A549 (cell line): ENCODE data around the gene TEDC1. TPM values are rescaled to one million over a fixed set of nuclear protein-coding genes. Genes with fewer than 3 reads are reported as not detected.
A peak's percentile ranks its signal among the peaks of the same experiment; 100 is the strongest.

Source experiments
- ATAC-seq, 2 experiments: fragments of 200-7000 bp in 1 of 2; fragments of >200 bp in 1 of 2; cut with Nextera tagmentation in 1 of 2; cut with Tn5 transposase in 1 of 2; 3 replicates each; pipeline versions ENCODE4 v1.8.0 to v1.9.1; 2018 to 2020; ENCODE audit warnings: mild to moderate bottlenecking in 1 of 2, moderate library complexity in 1 of 2
- CTCF ChIA-PET: fragments of 300-600 bp; sonication (Branson Sonifier 250); formaldehyde crosslinking; extraction: SDS; loops from one replicate; lab custom pipeline; 2021; ENCODE audit warnings: antibody characterized with exemption, inconsistent platforms; lab: Yijun Ruan, JAX
- POLR2A ChIA-PET: fragments of 350-600 bp; formaldehyde crosslinking; extraction: SDS; loops from one replicate; lab custom pipeline; 2021; ENCODE audit warnings: antibody characterized with exemption, inconsistent platforms; lab: Yijun Ruan, JAX
- DNase-seq, 2 experiments: peaks; one replicate each; pipeline versions ENCODE4 v3.0.0 to v3.0.0-alpha.2; 2011 to 2016; ENCODE audit warnings: low read depth in 1 of 2, low spot score in 1 of 2
- FAIRE-seq: peaks from 2 replicates; lab custom pipeline; 2011; peaks lifted over from hg19 to GRCh38; lab: Jason Lieb, UNC
- H3K27ac ChIP-seq, 2 experiments: fragments of >200 bp; sonication (Bioruptor Twin); formaldehyde crosslinking; 3 replicates each; pipeline ENCODE4 v1.5.1; 2016 to 2017
- H3K4me1 ChIP-seq: fragments of >200 bp; sonication (Bioruptor Twin); formaldehyde crosslinking; 3 replicates; pipeline ENCODE4 v1.6.1; 2016
- H3K4me2 ChIP-seq: fragments of >200 bp; sonication (Bioruptor Twin); formaldehyde crosslinking; 3 replicates; pipeline ENCODE4 v1.6.1; 2016
- H3K4me3 ChIP-seq: fragments of >200 bp; sonication (Bioruptor Twin); formaldehyde crosslinking; 3 replicates; pipeline ENCODE4 v1.5.1; 2016
- H3K9me3 ChIP-seq: fragments of >200 bp; sonication (Bioruptor Twin); formaldehyde crosslinking; 3 replicates; pipeline ENCODE4 v1.6.1; 2016
- CHD4 ChIP-seq: fragments of 200-600 bp; sonication (generic); IDR thresholded peaks from 2 replicates; pipeline ENCODE4 v1.6.1; 2016; ENCODE audit warnings: antibody characterized with exemption, mild to moderate bottlenecking, borderline replicate concordance
- FOSB ChIP-seq: fragments of 250-450 bp; sonication (Bioruptor Pico); IDR thresholded peaks from 2 replicates; pipeline ENCODE4 v1.5.0; 2020; ENCODE audit warnings: mild to moderate bottlenecking, moderate library complexity
- HOXA7 ChIP-seq: fragments of 250-450 bp; sonication (Bioruptor Pico); IDR thresholded peaks from 2 replicates; pipeline ENCODE4 v1.5.0; 2020; ENCODE audit warnings: mild to moderate bottlenecking, moderate library complexity
- MAZ ChIP-seq: fragments of 150-350 bp; IDR thresholded peaks from 2 replicates; pipeline ENCODE4 v1.6.1; 2014; ENCODE audit warnings: antibody characterized with exemption, low read depth, low read length, borderline replicate concordance
- NR3C1 ChIP-seq: fragments of >200 bp; sonication (Bioruptor Twin); formaldehyde crosslinking; IDR thresholded peaks from 3 replicates; pipeline ENCODE4 v1.6.1; 2017
- POLR2AphosphoS2 ChIP-seq: conservative IDR thresholded peaks from 2 replicates; pipeline ENCODE4 v1.6.1; 2012; ENCODE audit warnings: low read length, improper control_type of control experiment, inconsistent platforms
- RAD21 ChIP-seq, 2 experiments: fragments of >200 bp in 1 of 2; sonication (Bioruptor Twin) in 1 of 2; formaldehyde crosslinking in 1 of 2; IDR thresholded peaks in 1 of 2; conservative IDR thresholded peaks in 1 of 2; 2 replicates in 1 of 2; 3 replicates in 1 of 2; pipeline ENCODE4 v1.6.1; 2012 to 2018; ENCODE audit warnings: inconsistent platforms in 1 of 2
- RCOR1 ChIP-seq: fragments of 150-350 bp; IDR thresholded peaks from 2 replicates; pipeline ENCODE4 v1.6.1; 2014; ENCODE audit warnings: antibody characterized with exemption, low read length, low read depth
- RNF2 ChIP-seq: fragments of 200-600 bp; sonication (generic); IDR thresholded peaks from 2 replicates; pipeline ENCODE4 v1.6.1; 2016; ENCODE audit warnings: low read depth, mild to moderate bottlenecking, antibody characterized with exemption, moderate library complexity, borderline replicate concordance
- SMC3 ChIP-seq: fragments of >200 bp; sonication (Bioruptor Twin); formaldehyde crosslinking; IDR thresholded peaks from 3 replicates; pipeline ENCODE4 v1.6.1; 2018; ENCODE audit warnings: inconsistent platforms
- ZSCAN20 ChIP-seq: fragments of 250-450 bp; sonication (Bioruptor Pico); IDR thresholded peaks from 2 replicates; pipeline ENCODE4 v1.8.0; 2022; ENCODE audit warnings: mild to moderate bottlenecking, moderate library complexity
- WGBS: methylation state at CpG from one replicate; pipeline ENCODE4 v1.1.6; 2017; ENCODE audit errors: missing lambda C conversion rate; 5-methylcytosine and 5-hydroxymethylcytosine counted together
- polyA plus RNA-seq, 4 experiments: library from polyadenylated mRNA; depleted of rRNA in 3 of 4; stranded (reverse); fragments of >200 nt; fragmentation: RNase III in 1 of 4; extraction: RNeasy Plus Mini Kit Qiagen cat#74134 plus additional on column Dnase treatment in 1 of 4; gene quantifications; 2 replicates in 3 of 4; 3 replicates in 1 of 4; pipeline ENCODE4 v1.2.3, GENCODE V29; 2011 to 2017
- TF ChIP-seq, protein P1 (sequence below): IDR thresholded peaks from 2 replicates; pipeline ENCODE4 v1.6.1; 2012; ENCODE audit warnings: low read depth, borderline replicate concordance
- TF ChIP-seq, protein P2 (sequence below): fragments of >200 bp; sonication (Bioruptor Twin); formaldehyde crosslinking; IDR thresholded peaks from 3 replicates; pipeline ENCODE4 v1.6.1; 2016
- TF ChIP-seq, protein P3 (sequence below): fragments of 250-450 bp; sonication (Bioruptor Pico); IDR thresholded peaks from 2 replicates; pipeline ENCODE4 v1.5.0; 2021; ENCODE audit warnings: mild to moderate bottlenecking, moderate library complexity, borderline replicate concordance
- TF ChIP-seq, protein P4 (sequence below): fragments of 450-650 bp; IDR thresholded peaks from 2 replicates; pipeline ENCODE4 v1.6.1; 2014; ENCODE audit warnings: antibody characterized with exemption

TEDC1 gene
- polyA plus RNA-seq, 2 of the 4 experiments (the other 2 are of a cell fraction): 12.7 to 39.6 TPM

DNA sequence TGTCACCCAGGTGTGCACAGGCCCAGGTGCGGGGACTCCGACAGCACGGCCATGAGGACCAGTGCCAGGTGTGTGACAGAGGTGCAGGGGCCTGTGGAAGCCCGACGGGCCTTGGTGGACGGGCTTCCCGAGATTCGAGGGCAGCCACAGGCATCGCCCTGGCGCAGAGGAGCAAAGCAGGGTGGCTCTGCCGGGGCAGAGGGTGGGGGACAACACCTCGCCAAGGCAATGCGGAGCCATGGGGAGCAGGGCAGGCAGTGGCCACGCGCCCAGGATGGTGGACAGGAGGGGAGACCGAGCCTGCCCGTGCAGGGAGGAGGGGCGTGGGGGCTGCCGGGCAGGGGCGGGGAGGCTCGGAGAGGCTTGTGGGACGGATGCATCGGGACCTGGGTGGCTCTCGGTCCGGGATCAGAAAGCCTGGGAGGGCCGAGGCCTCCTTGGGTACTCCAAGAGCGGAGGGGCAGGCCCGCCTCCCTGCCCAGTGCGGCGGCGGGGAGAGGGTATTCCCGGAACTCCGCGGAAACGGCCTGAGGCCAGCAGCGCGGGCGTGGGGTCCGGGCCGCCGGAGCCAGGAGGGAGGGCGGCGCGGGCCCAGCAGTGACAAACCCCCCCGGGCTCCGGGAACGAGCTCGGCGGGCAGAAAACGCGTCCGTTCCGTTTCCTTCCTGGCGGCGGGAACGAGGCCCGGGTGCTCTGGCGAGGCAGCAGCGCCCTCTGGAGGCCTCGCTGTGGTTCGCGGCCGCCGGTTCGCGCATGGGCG, 37.0 kb downstream of the TEDC1 start (continued):
- peak; percentile 72 for TF ChIP-seq SMC3
- peak; percentile 80 to 92 for TF ChIP-seq RAD21 (conservative IDR thresholded peaks at IDR 0.05 in 1 of 2, IDR thresholded peaks at IDR 0.05 in 1 of 2)
- no peak for TF ChIP-seq HOXA7 (CRISPR knock-in tag)
- TF ChIP-seq, protein P1, sequence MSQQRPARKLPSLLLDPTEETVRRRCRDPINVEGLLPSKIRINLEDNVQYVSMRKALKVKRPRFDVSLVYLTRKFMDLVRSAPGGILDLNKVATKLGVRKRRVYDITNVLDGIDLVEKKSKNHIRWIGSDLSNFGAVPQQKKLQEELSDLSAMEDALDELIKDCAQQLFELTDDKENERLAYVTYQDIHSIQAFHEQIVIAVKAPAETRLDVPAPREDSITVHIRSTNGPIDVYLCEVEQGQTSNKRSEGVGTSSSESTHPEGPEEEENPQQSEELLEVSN: peak; percentile 92
- TF ChIP-seq, protein P2, sequence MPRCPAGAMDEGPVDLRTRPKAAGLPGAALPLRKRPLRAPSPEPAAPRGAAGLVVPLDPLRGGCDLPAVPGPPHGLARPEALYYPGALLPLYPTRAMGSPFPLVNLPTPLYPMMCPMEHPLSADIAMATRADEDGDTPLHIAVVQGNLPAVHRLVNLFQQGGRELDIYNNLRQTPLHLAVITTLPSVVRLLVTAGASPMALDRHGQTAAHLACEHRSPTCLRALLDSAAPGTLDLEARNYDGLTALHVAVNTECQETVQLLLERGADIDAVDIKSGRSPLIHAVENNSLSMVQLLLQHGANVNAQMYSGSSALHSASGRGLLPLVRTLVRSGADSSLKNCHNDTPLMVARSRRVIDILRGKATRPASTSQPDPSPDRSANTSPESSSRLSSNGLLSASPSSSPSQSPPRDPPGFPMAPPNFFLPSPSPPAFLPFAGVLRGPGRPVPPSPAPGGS: no peak
- TF ChIP-seq, protein P3, sequence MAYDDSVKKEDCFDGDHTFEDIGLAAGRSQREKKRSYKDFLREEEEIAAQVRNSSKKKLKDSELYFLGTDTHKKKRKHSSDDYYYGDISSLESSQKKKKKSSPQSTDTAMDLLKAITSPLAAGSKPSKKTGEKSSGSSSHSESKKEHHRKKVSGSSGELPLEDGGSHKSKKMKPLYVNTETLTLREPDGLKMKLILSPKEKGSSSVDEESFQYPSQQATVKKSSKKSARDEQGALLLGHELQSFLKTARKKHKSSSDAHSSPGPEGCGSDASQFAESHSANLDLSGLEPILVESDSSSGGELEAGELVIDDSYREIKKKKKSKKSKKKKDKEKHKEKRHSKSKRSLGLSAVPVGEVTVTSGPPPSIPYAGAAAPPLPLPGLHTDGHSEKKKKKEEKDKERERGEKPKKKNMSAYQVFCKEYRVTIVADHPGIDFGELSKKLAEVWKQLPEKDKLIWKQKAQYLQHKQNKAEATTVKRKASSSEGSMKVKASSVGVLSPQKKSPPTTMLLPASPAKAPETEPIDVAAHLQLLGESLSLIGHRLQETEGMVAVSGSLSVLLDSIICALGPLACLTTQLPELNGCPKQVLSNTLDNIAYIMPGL (CRISPR knock-in tag): no peak
- TF ChIP-seq CHD4: no peak
- TF ChIP-seq, all 56 proteins: peak for 10

DNA sequence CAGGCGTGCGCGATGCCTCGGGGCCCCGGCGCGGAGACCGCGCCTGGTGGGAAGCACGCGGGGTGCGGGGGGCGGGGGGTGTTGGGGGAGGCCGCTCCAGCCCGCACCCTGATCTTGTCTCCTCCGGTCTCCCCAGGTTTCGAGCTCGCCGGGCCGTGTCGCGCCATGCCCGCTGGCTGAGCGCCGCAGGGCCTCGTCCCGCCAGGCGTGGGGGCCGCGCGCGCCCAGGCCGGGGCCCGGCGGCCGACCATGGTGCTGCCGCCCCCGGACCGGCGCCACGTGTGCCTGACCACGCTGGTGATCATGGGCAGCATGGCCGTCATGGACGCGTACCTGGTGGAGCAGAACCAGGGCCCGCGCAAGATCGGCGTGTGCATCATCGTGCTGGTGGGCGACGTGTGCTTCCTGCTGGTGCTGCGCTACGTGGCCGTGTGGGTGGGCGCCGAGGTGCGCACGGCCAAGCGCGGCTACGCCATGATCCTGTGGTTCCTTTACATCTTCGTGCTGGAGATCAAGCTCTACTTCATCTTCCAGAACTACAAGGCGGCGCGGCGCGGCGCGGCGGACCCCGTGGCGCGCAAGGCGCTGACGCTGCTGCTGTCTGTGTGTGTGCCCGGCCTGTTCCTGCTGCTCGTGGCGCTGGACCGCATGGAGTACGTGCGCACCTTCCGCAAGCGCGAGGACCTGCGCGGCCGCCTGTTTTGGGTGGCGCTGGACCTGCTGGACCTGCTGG, 37.7 kb downstream of the TEDC1 start:
- DNase-seq: no peak
- POLR2A ChIA-PET: interaction anchor here (0.8 to 1.0 kb wide), 5 partner anchors 37 to 214 kb away, joined by 3 to 5 read pairs (median 3); partner anchors contain the start of genes CRIP1 and PACS2
- CTCF ChIA-PET: interaction anchor here (0.6 to 3.8 kb wide), 30 partner anchors 9 to 803 kb away, joined by 3 to 27 read pairs (median 4); partner anchors contain the start of gene TEDC1
- Histone ChIP-seq H3K4me1 (peaks cover 21% of the 10 kb centered on the region), H3K4me2 (peak overlapping the region; percentile 99), H3K9me3 (no peaks in the 10 kb centered on the region), H3K4me3 (peak overlapping the region; percentile 52; the same call in 1 of the 3 replicates), H3K27ac (peak overlapping the region; percentile 92 to 96; a peak in 5 of 6 replicates)
- no peak for FAIRE-seq
- WGBS: 83% methylated on average over 44 of the region's 89 CpGs
- peak in 1 of 2 experiments; percentile 0; a peak in 1 of 5 replicates for TF ChIP-seq RAD21 (conservative IDR thresholded peaks at IDR 0.05 in 1 of 2, IDR thresholded peaks at IDR 0.05 in 1 of 2)
- TF ChIP-seq NR3C1: no peak
- ATAC-seq: no peak

DNA sequence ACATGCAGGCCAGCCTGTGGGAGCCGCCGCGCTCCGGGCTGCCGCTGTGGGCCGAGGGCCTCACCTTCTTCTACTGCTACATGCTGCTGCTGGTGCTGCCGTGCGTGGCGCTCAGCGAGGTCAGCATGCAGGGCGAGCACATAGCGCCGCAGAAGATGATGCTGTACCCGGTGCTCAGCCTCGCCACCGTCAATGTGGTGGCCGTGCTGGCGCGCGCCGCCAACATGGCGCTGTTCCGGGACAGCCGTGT, 38.2 kb downstream of the TEDC1 start:
- Histone ChIP-seq H3K9me3 (no peaks in the 10 kb centered on the region), H3K27ac (no peak overlapping the region), H3K4me3 (no peak overlapping the region), H3K4me2 (no peak overlapping the region), H3K4me1 (peaks cover 21% of the 10 kb centered on the region)
- 90% methylated on average over 24 of the region's 24 CpGs for whole genome bisulfite sequencing
- CTCF ChIA-PET: interaction anchor here (0.9 to 3.8 kb wide), 9 partner anchors 8 to 98 kb away, joined by 3 to 27 read pairs (median 14); partner anchors contain the start of gene TEDC1
- FAIRE-seq: no peak
- POLR2A ChIA-PET: no interaction called here
- DNase-seq: no peak
- TF ChIP-seq RNF2: no peak
- TF ChIP-seq POLR2AphosphoS2: no peak
- no peak for TF ChIP-seq RCOR1
- TF ChIP-seq ZSCAN20: no peak
- no peak for ATAC-seq

DNA sequence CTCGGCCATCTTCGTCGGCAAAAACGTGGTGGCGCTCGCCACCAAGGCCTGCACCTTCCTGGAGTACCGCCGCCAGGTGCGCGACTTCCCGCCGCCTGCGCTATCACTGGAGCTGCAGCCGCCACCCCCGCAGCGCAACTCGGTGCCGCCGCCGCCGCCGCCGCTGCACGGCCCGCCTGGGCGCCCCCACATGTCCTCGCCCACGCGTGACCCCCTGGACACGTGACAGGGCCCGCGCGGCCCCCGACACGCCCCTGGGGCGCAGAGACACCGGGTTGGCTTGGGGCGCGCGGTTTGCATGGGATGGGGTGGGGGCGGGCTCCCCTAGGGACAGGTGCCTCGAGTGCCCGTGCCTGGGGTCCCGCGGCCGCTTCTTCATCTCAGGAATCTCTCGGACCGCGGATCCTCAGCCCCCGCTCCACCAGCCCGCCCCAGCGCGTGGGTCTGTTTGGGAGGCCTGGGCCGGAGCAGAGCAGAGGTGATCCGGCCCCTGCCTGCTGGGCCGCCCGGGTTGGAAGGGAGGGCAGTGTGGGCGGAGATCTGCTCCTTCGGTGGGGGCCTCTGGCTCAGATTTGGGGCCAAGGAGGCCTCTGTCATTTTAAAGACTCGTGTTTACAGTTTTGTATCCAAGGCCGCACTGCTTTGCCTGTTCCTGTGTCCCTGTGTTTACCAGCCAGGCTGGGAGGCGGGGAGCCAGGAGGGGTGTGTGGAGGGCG, 38.7 kb downstream of the TEDC1 start:
- Histone ChIP-seq H3K9me3 (no peaks in the 10 kb centered on the region), H3K4me3 (no peak overlapping the region), H3K27ac (no peak overlapping the region), H3K4me1 (peaks cover 21% of the 10 kb centered on the region), H3K4me2 (no peak overlapping the region)
- no peak for FAIRE-seq
- no peak for ATAC-seq
- TF ChIP-seq, protein P4, sequence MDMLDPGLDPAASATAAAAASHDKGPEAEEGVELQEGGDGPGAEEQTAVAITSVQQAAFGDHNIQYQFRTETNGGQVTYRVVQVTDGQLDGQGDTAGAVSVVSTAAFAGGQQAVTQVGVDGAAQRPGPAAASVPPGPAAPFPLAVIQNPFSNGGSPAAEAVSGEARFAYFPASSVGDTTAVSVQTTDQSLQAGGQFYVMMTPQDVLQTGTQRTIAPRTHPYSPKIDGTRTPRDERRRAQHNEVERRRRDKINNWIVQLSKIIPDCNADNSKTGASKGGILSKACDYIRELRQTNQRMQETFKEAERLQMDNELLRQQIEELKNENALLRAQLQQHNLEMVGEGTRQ: no peak
- no peak for TF ChIP-seq HOXA7 (CRISPR knock-in tag)
- TF ChIP-seq FOSB (CRISPR knock-in tag): no peak
- TF ChIP-seq, protein P3 (CRISPR knock-in tag): no peak
- no peak for TF ChIP-seq MAZ
- CTCF ChIA-PET: interaction anchor here (0.9 to 3.8 kb wide), 9 partner anchors 8 to 99 kb away, joined by 3 to 27 read pairs (median 14); partner anchors contain the start of gene TEDC1
- DNase-seq: no peak
- POLR2A ChIA-PET: no interaction called here
- WGBS: 93% methylated on average over 41 of the region's 63 CpGs
